Measurements from ENCODE around the gene TNIK.

- TF ChIP-seq EZH2phosphoT487 (IDR thresholded peaks at IDR 0.05; ENCODE audit: low read depth) (no peak), CTCF (IDR thresholded peaks at IDR 0.05; ENCODE audit: low read depth, low read length) (no peak)
Observed at GRCh38 chr3:171231361-171231760, 228.8 kb downstream of the TNIK start.
